SU-DHL-6 (cell line): ENCODE data around the gene CD160.

Experiments used
- H2AFZ ChIP-seq: fragments of 200-600 bp; sonication (generic); 2 replicates; pipeline ENCODE4 v1.6.1; 2014; ENCODE audit warnings: low read depth, mild to moderate bottlenecking, moderate library complexity, mixed read lengths, antibody characterized with exemption, low read length; ENCODE audit not compliant: severe bottlenecking
- H3F3A ChIP-seq: fragments of 200-600 bp; shearing (Covaris generic); 2 replicates; pipeline ENCODE4 v1.6.0; 2016; ENCODE audit warnings: antibody characterized with exemption, mild to moderate bottlenecking; ENCODE audit not compliant: insufficient read depth
- H3K27ac ChIP-seq: fragments of 200-600 bp; sonication (generic); 2 replicates; pipeline ENCODE4 v1.5.1; 2016; ENCODE audit warnings: low read depth, mild to moderate bottlenecking, low read length, moderate library complexity, mixed read lengths
- H3K27me3 ChIP-seq: fragments of 200-600 bp; sonication (generic), shearing (Covaris generic); 2 replicates; pipeline ENCODE4 v1.6.0; 2014; ENCODE audit warnings: mild to moderate bottlenecking, low read length
- H3K36me3 ChIP-seq: fragments of 200-600 bp; sonication (generic); 2 replicates; pipeline ENCODE4 v1.6.1; 2014; ENCODE audit warnings: mild to moderate bottlenecking, low read length, mixed read lengths
- H3K4me2 ChIP-seq: fragments of 300-600, 200-600 bp; shearing (Covaris generic), sonication (generic); 2 replicates; pipeline ENCODE4 v1.6.0; 2014; ENCODE audit warnings: low read length, low read depth, mild to moderate bottlenecking; ENCODE audit not compliant: poor library complexity, severe bottlenecking
- H3K4me3 ChIP-seq: fragments of 200-600 bp; sonication (generic); 2 replicates; pipeline ENCODE4 v1.5.1; 2014; ENCODE audit warnings: antibody characterized with exemption, low read length, mild to moderate bottlenecking, mixed read lengths; ENCODE audit not compliant: insufficient read depth, poor library complexity, severe bottlenecking
- H3K79me2 ChIP-seq: fragments of 200-600 bp; sonication (generic); 2 replicates; pipeline ENCODE4 v1.6.1; 2014; ENCODE audit warnings: mild to moderate bottlenecking, low read length, moderate library complexity; ENCODE audit not compliant: insufficient read depth
- H3K9ac ChIP-seq: fragments of 200-600 bp; sonication (generic); 2 replicates; pipeline ENCODE4 v1.7.0; 2014; ENCODE audit warnings: mild to moderate bottlenecking, low read length
- H3K9me2 ChIP-seq: fragments of 200-600 bp; sonication (generic); replicated peaks from 2 replicates; pipeline ENCODE4 v1.6.1; 2014; ENCODE audit warnings: low read length; ENCODE audit not compliant: insufficient read depth
- H3K9me3 ChIP-seq: fragments of 200-600 bp; sonication (generic); 2 replicates; pipeline ENCODE4 v1.6.1; 2014; ENCODE audit warnings: low read length, mixed read lengths; ENCODE audit not compliant: insufficient read depth
- H4K20me1 ChIP-seq: fragments of 200-600 bp; sonication (generic); 2 replicates; pipeline ENCODE4 v1.6.1; 2014; ENCODE audit warnings: low read depth, mild to moderate bottlenecking, antibody characterized with exemption, low read length, moderate library complexity, mixed read lengths
- CTCF ChIP-seq: fragments of 200-600 bp; sonication (generic); IDR thresholded peaks from one replicate; pipeline ENCODE4 v1.5.1; 2017; ENCODE audit warnings: antibody characterized with exemption, mild to moderate bottlenecking, low read length, moderate library complexity; ENCODE audit not compliant: insufficient read depth, poor library complexity, severe bottlenecking
- EZH2phosphoT487 ChIP-seq: fragments of 200-600 bp; sonication (generic), shearing (Covaris generic); conservative IDR thresholded peaks from 2 replicates; pipeline ENCODE4 v1.6.1; 2018; ENCODE audit warnings: mild to moderate bottlenecking, antibody characterized with exemption, low read length, moderate library complexity, mixed read lengths

The CD160 gene

GRCh38 chr1:145688328-145688727 lies 31.0 kb upstream of the CD160 start:
- no peak overlapping the region for H3K4me2 ChIP-seq
- no peak overlapping the region for H3K27ac ChIP-seq
- TF ChIP-seq EZH2phosphoT487, result no peak
- TF ChIP-seq CTCF, result no peak
- no peaks in the 10 kb centered on the region for H3K9me2 ChIP-seq
- H3K9ac ChIP-seq, result no peak overlapping the region
- no peaks in the 10 kb centered on the region for H3F3A ChIP-seq
- no peaks in the 10 kb centered on the region for H3K9me3 ChIP-seq
- H3K4me3 ChIP-seq, result no peak overlapping the region
- no peak overlapping the region for H2AFZ ChIP-seq
- no peaks in the 10 kb centered on the region for H3K36me3 ChIP-seq
- H3K79me2 ChIP-seq, result no peaks in the 10 kb centered on the region
- H4K20me1 ChIP-seq, result no peaks in the 10 kb centered on the region
- no peaks in the 10 kb centered on the region for H3K27me3 ChIP-seq

GRCh38 chr1:145688924-145689323 lies 30.4 kb upstream of the CD160 start:
- Histone ChIP-seq H3K27ac (no peak overlapping the region), H3K27me3 (no peaks in the 10 kb centered on the region), H3K4me3 (no peak overlapping the region), H4K20me1 (no peaks in the 10 kb centered on the region), H3K9me3 (no peaks in the 10 kb centered on the region), H3K4me2 (no peak overlapping the region), H2AFZ (no peak overlapping the region), H3K79me2 (no peaks in the 10 kb centered on the region), H3K9ac (no peak overlapping the region), H3K36me3 (no peaks in the 10 kb centered on the region), H3F3A (no peaks in the 10 kb centered on the region), H3K9me2 (no peaks in the 10 kb centered on the region)
- TF ChIP-seq CTCF (no peak), EZH2phosphoT487 (no peak)

- no peaks in the 10 kb centered on the region for H3K27me3 ChIP-seq
- H3K9me3 ChIP-seq, result no peaks in the 10 kb centered on the region
- no peaks in the 10 kb centered on the region for H3K79me2 ChIP-seq
- no peaks in the 10 kb centered on the region for H3K36me3 ChIP-seq
- no peaks in the 10 kb centered on the region for H3K9me2 ChIP-seq
- no peak overlapping the region for H3K4me3 ChIP-seq
- H3K9ac ChIP-seq, result no peak overlapping the region
- no peak overlapping the region for H3K4me2 ChIP-seq
- H3F3A ChIP-seq, result no peaks in the 10 kb centered on the region
- TF ChIP-seq CTCF, result no peak
- no peak for TF ChIP-seq EZH2phosphoT487
- no peak overlapping the region for H3K27ac ChIP-seq
- H4K20me1 ChIP-seq, result no peaks in the 10 kb centered on the region
- no peak overlapping the region for H2AFZ ChIP-seq
These were observed 29.4 kb upstream of the CD160 start for GRCh38 chr1:145689922-145690321.
